Hepatocyte (in vitro differentiated cells): ENCODE results near the gene TRABD. TPM values are rescaled to one million over a fixed set of nuclear protein-coding genes. Genes with fewer than 3 reads are reported as not detected.

ENCODE experiments used
- DNase-seq: peaks from one replicate; pipeline ENCODE4 v3.0.0-alpha.2; 2016; ENCODE audit warnings: low spot score
- H2AFZ ChIP-seq: fragments of 200-600 bp; sonication (generic); 2 replicates; pipeline ENCODE4 v1.6.0; 2016; ENCODE audit warnings: antibody characterized with exemption, mild to moderate bottlenecking
- H3K27ac ChIP-seq: fragments of 200-600 bp; sonication (generic); 2 replicates; pipeline ENCODE4 v1.5.1; 2016; ENCODE audit warnings: mild to moderate bottlenecking
- H3K27me3 ChIP-seq: fragments of 200-600 bp; sonication (generic); 2 replicates; pipeline ENCODE4 v1.6.1; 2016
- H3K36me3 ChIP-seq: fragments of 200-600 bp; sonication (generic); replicated peaks from 2 replicates; pipeline ENCODE4 v1.5.1; 2016; ENCODE audit warnings: low read depth; ENCODE audit not compliant: insufficient read depth
- H3K4me1 ChIP-seq: fragments of 200-600 bp; sonication (generic); 2 replicates; pipeline ENCODE4 v1.5.1; 2016; ENCODE audit warnings: mild to moderate bottlenecking, moderate library complexity; ENCODE audit not compliant: insufficient read depth
- H3K4me2 ChIP-seq: fragments of 200-600 bp; sonication (generic); 2 replicates; pipeline ENCODE4 v1.6.0; 2016
- H3K4me3 ChIP-seq: fragments of 200-600 bp; sonication (generic); 2 replicates; pipeline ENCODE4 v1.5.1; 2016; ENCODE audit warnings: mild to moderate bottlenecking
- H3K79me2 ChIP-seq: fragments of 200-600 bp; sonication (generic); 2 replicates; pipeline ENCODE4 v1.6.0; 2017; ENCODE audit warnings: mild to moderate bottlenecking
- H3K9me2 ChIP-seq: fragments of 200-600 bp; sonication (generic); replicated peaks from 2 replicates; pipeline ENCODE4 v1.6.0; 2017; ENCODE audit warnings: mild to moderate bottlenecking; ENCODE audit not compliant: insufficient read depth
- H3K9me3 ChIP-seq: fragments of 200-600 bp; sonication (generic); 2 replicates; pipeline ENCODE4 v1.5.1; 2016; ENCODE audit warnings: low read depth, mild to moderate bottlenecking
- H4K20me1 ChIP-seq: fragments of 200-600 bp; sonication (generic); 2 replicates; pipeline ENCODE4 v1.6.0; 2016; ENCODE audit warnings: mild to moderate bottlenecking; ENCODE audit not compliant: insufficient read depth, poor library complexity, severe bottlenecking
- CTCF ChIP-seq: fragments of 200-600 bp; sonication (generic); IDR thresholded peaks from 2 replicates; pipeline ENCODE4 v1.5.1; 2016; ENCODE audit warnings: antibody characterized with exemption, mild to moderate bottlenecking; ENCODE audit not compliant: poor library complexity
- EZH2 ChIP-seq: fragments of 200-600 bp; sonication (generic); IDR thresholded peaks from 2 replicates; pipeline ENCODE4 v1.6.1; 2016; ENCODE audit warnings: antibody characterized with exemption, mild to moderate bottlenecking, borderline replicate concordance
- EZH2phosphoT487 ChIP-seq: fragments of 200-600 bp; sonication (generic); IDR thresholded peaks from one replicate; pipeline ENCODE4 v1.6.1; 2018; ENCODE audit warnings: antibody characterized with exemption, mild to moderate bottlenecking, low read depth, moderate library complexity; ENCODE audit not compliant: unreplicated experiment, severe bottlenecking
- WGBS: methylation state at CpG from one replicate; pipeline ENCODE4 v1.1.6; 2016; ENCODE audit warnings: low lambda C conversion rate; ENCODE audit errors: missing lambda C conversion rate; 5-methylcytosine and 5-hydroxymethylcytosine counted together
- polyA plus RNA-seq: library from polyadenylated mRNA; unstranded; fragments of >200 nt; fragmentation: Nextera tagmentation; extraction: Ambion mirVana; gene quantifications from 2 replicates; pipeline ENCODE4 v1.2.1, GENCODE V29; 2016
- total RNA-seq: library from RNA; depleted of rRNA; stranded (reverse); fragments of >200 nt; gene quantifications from 2 replicates; pipeline ENCODE4 v1.2.3, GENCODE V29; 2014

Gene TRABD
- total and polyA plus RNA-seq, 2 experiments from 2014 or later = 25.9 to 62.3 TPM

GRCh38 chr22:50244420-50245213, 58.9 kb downstream of the TRABD start, which contains the start of gene TUBGCP6:
TSS of gene TUBGCP6 (minus strand) at chr22:50245023. CDS start at chr22:50244459, 564 bp downstream.
- TF ChIP-seq CTCF = peak; percentile 19
- TF ChIP-seq EZH2phosphoT487 = no peak
- H3K79me2 ChIP-seq = peaks cover 75% of the 10 kb centered on the region
- no peaks in the 10 kb centered on the region for H3K9me2 ChIP-seq
- H3K27ac ChIP-seq = peak within 1 kb of the TSS; percentile 98
- H3K36me3 ChIP-seq = no peaks in the 10 kb centered on the region
- H3K9me3 ChIP-seq = no peaks in the 10 kb centered on the region
- peaks cover 15% of the 10 kb centered on the region for H4K20me1 ChIP-seq
- peak within 1 kb of the TSS; percentile 92 for H2AFZ ChIP-seq
- H3K4me1 ChIP-seq = peaks cover 29% of the 10 kb centered on the region
- H3K4me2 ChIP-seq = peak within 1 kb of the TSS; percentile 95
- peak within 1 kb of the TSS; percentile 74 for H3K4me3 ChIP-seq
- DNase-seq = peak; percentile 97
- WGBS = 1% methylated on average over 72 of the region's 76 CpGs
- no peaks in the 10 kb centered on the region for H3K27me3 ChIP-seq

GRCh38 chr22:50245214-50246072, 59.7 kb downstream of the TRABD start:
- peaks cover 15% of the 10 kb centered on the region for H4K20me1 ChIP-seq
- peak overlapping the region; percentile 98 for H3K27ac ChIP-seq
- no peaks in the 10 kb centered on the region for H3K27me3 ChIP-seq
- DNase-seq = no peak
- H3K4me1 ChIP-seq = peaks cover 37% of the 10 kb centered on the region
- 39% methylated on average over 22 of the region's 53 CpGs for WGBS
- H3K36me3 ChIP-seq = no peaks in the 10 kb centered on the region
- peaks cover 73% of the 10 kb centered on the region for H3K79me2 ChIP-seq
- TF ChIP-seq EZH2 (no peak), EZH2phosphoT487 (no peak), CTCF (no peak)
- H2AFZ ChIP-seq = peak overlapping the region; percentile 26
- peak overlapping the region; percentile 95 for H3K4me2 ChIP-seq
- peak overlapping the region; percentile 56 for H3K4me3 ChIP-seq
- no peaks in the 10 kb centered on the region for H3K9me3 ChIP-seq
- H3K9me2 ChIP-seq = no peaks in the 10 kb centered on the region

- 91% methylated on average over 20 of the region's 20 CpGs for WGBS
- H4K20me1 ChIP-seq = peaks cover 8% of the 10 kb centered on the region
Observed at GRCh38 chr22:50246242-50247175, 60.8 kb downstream of the TRABD start.

More at GRCh38 chr22:50246242-50247175, 60.8 kb downstream of the TRABD start:
- no peaks in the 10 kb centered on the region for H3K9me2 ChIP-seq
- H3K27ac ChIP-seq = no peak overlapping the region
- peaks cover 37% of the 10 kb centered on the region for H3K4me1 ChIP-seq
- DNase-seq = no peak
- H2AFZ ChIP-seq = no peak overlapping the region
- no peaks in the 10 kb centered on the region for H3K27me3 ChIP-seq
- no peak for TF ChIP-seq EZH2
- no peak for TF ChIP-seq EZH2phosphoT487
- no peak for TF ChIP-seq CTCF
- no peaks in the 10 kb centered on the region for H3K9me3 ChIP-seq
- peak overlapping the region; percentile 95 for H3K4me2 ChIP-seq
- H3K79me2 ChIP-seq = peaks cover 65% of the 10 kb centered on the region
- H3K36me3 ChIP-seq = no peaks in the 10 kb centered on the region
- no peak overlapping the region for H3K4me3 ChIP-seq
